Measurements from ENCODE around the gene MED14.

GRCh38 chrX:40671126-40671525, 64.2 kb downstream of the MED14 start:
- TF ChIP-seq CTCF (conservative IDR thresholded peaks at IDR 0.05) (no peak), ZFX (IDR thresholded peaks at IDR 0.05) (no peak)
